Parathyroid adenoma (tissue), 2 donors: ENCODE measurements around the gene TBC1D22B.

ENCODE experiments used
- H2AFZ ChIP-seq: fragments of 300-600 bp; sonication (generic); one replicate; pipeline ENCODE4 v1.7.0; 2017; ENCODE audit warnings: antibody characterized with exemption, mild to moderate bottlenecking
- H3K27ac ChIP-seq: fragments of 300-600 bp; sonication (generic); one replicate; pipeline ENCODE4 v1.7.0; 2017
- H3K27me3 ChIP-seq: fragments of 300-600 bp; sonication (generic); one replicate; pipeline ENCODE4 v1.7.0; 2017; ENCODE audit warnings: low read length; ENCODE audit not compliant: control insufficient read depth, insufficient read depth
- H3K36me3 ChIP-seq: fragments of 300-600 bp; sonication (generic); one replicate; pipeline ENCODE4 v1.7.0; 2017; ENCODE audit warnings: low read length; ENCODE audit not compliant: control insufficient read depth, insufficient read depth
- H3K4me1 ChIP-seq: fragments of 300-600 bp; sonication (generic); one replicate; pipeline ENCODE4 v1.7.0; 2017; ENCODE audit warnings: control low read depth
- H3K4me2 ChIP-seq: fragments of 300-600 bp; sonication (generic); one replicate; pipeline ENCODE4 v1.7.0; 2017; ENCODE audit warnings: low read length
- H3K4me3 ChIP-seq: fragments of 300-600 bp; sonication (generic); one replicate; pipeline ENCODE4 v1.7.0; 2017; ENCODE audit warnings: low read depth, low read length
- H3K79me2 ChIP-seq: fragments of 300-600 bp; sonication (generic); one replicate; pipeline ENCODE4 v1.7.0; 2017; ENCODE audit warnings: control low read depth
- H3K9ac ChIP-seq: fragments of 300-600 bp; sonication (generic); one replicate; pipeline ENCODE4 v1.7.0; 2017; ENCODE audit warnings: mild to moderate bottlenecking
- H3K9me3 ChIP-seq: fragments of 300-600 bp; sonication (generic); one replicate; pipeline ENCODE4 v1.7.0; 2017; ENCODE audit warnings: low read length; ENCODE audit not compliant: control insufficient read depth
- CTCF ChIP-seq: fragments of 300-600 bp; sonication (generic); IDR thresholded peaks from one replicate; pipeline ENCODE4 v1.7.0; 2017; ENCODE audit warnings: antibody characterized with exemption, mild to moderate bottlenecking
- donor health status: primary hyperparathyroidism.

TBC1D22B gene

GRCh38 chr6:37279366-37280134, 22.0 kb downstream of the TBC1D22B start:
- Histone ChIP-seq H3K36me3 (no peaks in the 10 kb centered on the region), H3K9me3 (no peaks in the 10 kb centered on the region)

GRCh38 chr6:37280162-37280887, 22.8 kb downstream of the TBC1D22B start:
- no peaks in the 10 kb centered on the region for H3K36me3 ChIP-seq
- no peak overlapping the region for H3K27ac ChIP-seq
- no peak for TF ChIP-seq CTCF

More at GRCh38 chr6:37279366-37280134, 22.0 kb downstream of the TBC1D22B start:
- Histone ChIP-seq H3K4me1 (peaks cover 6% of the 10 kb centered on the region), H3K9ac (no peak overlapping the region), H3K27me3 (no peaks in the 10 kb centered on the region), H3K4me2 (no peak overlapping the region), H3K27ac (no peak overlapping the region), H3K79me2 (peaks cover 11% of the 10 kb centered on the region), H2AFZ (no peak overlapping the region), H3K4me3 (no peak overlapping the region)
- no peak for TF ChIP-seq CTCF

GRCh38 chr6:37282371-37282770, 24.8 kb downstream of the TBC1D22B start:
- Histone ChIP-seq H3K79me2 (no peaks in the 10 kb centered on the region), H3K27me3 (no peaks in the 10 kb centered on the region), H2AFZ (no peak overlapping the region), H3K4me3 (no peak overlapping the region), H3K36me3 (no peaks in the 10 kb centered on the region), H3K9ac (no peak overlapping the region), H3K4me2 (no peak overlapping the region), H3K9me3 (no peaks in the 10 kb centered on the region), H3K4me1 (peaks cover 6% of the 10 kb centered on the region), H3K27ac (no peak overlapping the region)
- TF ChIP-seq CTCF, result no peak

More at GRCh38 chr6:37280162-37280887, 22.8 kb downstream of the TBC1D22B start:
- Histone ChIP-seq H3K4me3 (no peak overlapping the region), H3K4me1 (peaks cover 6% of the 10 kb centered on the region), H3K27me3 (no peaks in the 10 kb centered on the region), H3K79me2 (peaks cover 7% of the 10 kb centered on the region), H3K9ac (no peak overlapping the region), H3K9me3 (no peaks in the 10 kb centered on the region), H2AFZ (no peak overlapping the region), H3K4me2 (peak overlapping the region; percentile 26)

GRCh38 chr6:37283268-37283667, 25.7 kb downstream of the TBC1D22B start:
- no peaks in the 10 kb centered on the region for H3K9me3 ChIP-seq
- no peak overlapping the region for H3K4me2 ChIP-seq
- no peak overlapping the region for H3K27ac ChIP-seq
- H3K79me2 ChIP-seq, result no peaks in the 10 kb centered on the region
- no peaks in the 10 kb centered on the region for H3K27me3 ChIP-seq
- H3K4me1 ChIP-seq, result peaks cover 6% of the 10 kb centered on the region
- no peaks in the 10 kb centered on the region for H3K36me3 ChIP-seq
- H2AFZ ChIP-seq, result no peak overlapping the region
- TF ChIP-seq CTCF, result no peak
- no peak overlapping the region for H3K4me3 ChIP-seq
- H3K9ac ChIP-seq, result no peak overlapping the region
